HEK293T (cell line): ENCODE data around the gene PXDN.

Experiments
- CTCF ChIA-PET: fragments of 350-600 bp; formaldehyde crosslinking; extraction: SDS; loops from one replicate; lab custom pipeline; 2021; ENCODE audit warnings: antibody characterized with exemption, inconsistent platforms; lab: Yijun Ruan, JAX
- POLR2A ChIA-PET: fragments of 350-600 bp; formaldehyde crosslinking; extraction: SDS; loops from one replicate; lab custom pipeline; 2020; ENCODE audit warnings: antibody characterized with exemption, inconsistent platforms; lab: Yijun Ruan, JAX
- DNase-seq: peaks from one replicate; pipeline ENCODE4 v3.0.0; 2012; ENCODE audit warnings: mixed read lengths; ENCODE audit errors: extremely low spot score
- ARNT ChIP-seq: fragments of 450-650 bp; IDR thresholded peaks from 2 replicates; pipeline ENCODE4 v1.6.1; 2017; ENCODE audit warnings: mild to moderate bottlenecking
- BHLHE40 ChIP-seq: fragments of 450-650 bp; IDR thresholded peaks from 2 replicates; pipeline ENCODE4 v1.6.1; 2016; ENCODE audit warnings: mild to moderate bottlenecking, moderate library complexity, borderline replicate concordance
- CTBP1 ChIP-seq: fragments of 450-650 bp; IDR thresholded peaks from 2 replicates; pipeline ENCODE4 v1.6.1; 2016; ENCODE audit warnings: borderline replicate concordance
- ELF4 ChIP-seq: fragments of 450-650 bp; IDR thresholded peaks from 2 replicates; pipeline ENCODE4 v1.6.1; 2017; ENCODE audit warnings: antibody characterized with exemption
- FOXA1 ChIP-seq: fragments of 450-650 bp; IDR thresholded peaks from 2 replicates; pipeline ENCODE4 v1.6.1; 2016; ENCODE audit warnings: mild to moderate bottlenecking
- FOXK2 ChIP-seq: fragments of 450-650 bp; IDR thresholded peaks from 2 replicates; pipeline ENCODE4 v1.6.1; 2016; ENCODE audit warnings: mild to moderate bottlenecking
- FOXM1 ChIP-seq: fragments of 450-650 bp; IDR thresholded peaks from 2 replicates; pipeline ENCODE4 v1.6.1; 2017; ENCODE audit warnings: mild to moderate bottlenecking, borderline replicate concordance
- HDGF ChIP-seq: fragments of 450-650 bp; IDR thresholded peaks from 2 replicates; pipeline ENCODE4 v1.6.1; 2017; ENCODE audit warnings: antibody characterized with exemption, borderline replicate concordance
- L3MBTL2 ChIP-seq: fragments of 450-650 bp; conservative IDR thresholded peaks from 2 replicates; pipeline ENCODE4 v1.6.1; 2016; ENCODE audit warnings: mild to moderate bottlenecking
- LEF1 ChIP-seq: fragments of 450-650 bp; IDR thresholded peaks from 2 replicates; pipeline ENCODE4 v1.6.1; 2017; ENCODE audit warnings: mild to moderate bottlenecking, borderline replicate concordance
- NFRKB ChIP-seq: fragments of 450-650 bp; IDR thresholded peaks from 2 replicates; pipeline ENCODE4 v1.6.1; 2016; ENCODE audit warnings: mild to moderate bottlenecking, moderate library complexity
- SP1 ChIP-seq: fragments of 450-650 bp; IDR thresholded peaks from 2 replicates; pipeline ENCODE4 v1.6.1; 2017
- SUZ12 ChIP-seq: fragments of 450-650 bp; IDR thresholded peaks from 2 replicates; pipeline ENCODE4 v1.6.1; 2016; ENCODE audit warnings: mild to moderate bottlenecking
- TARDBP ChIP-seq: fragments of 450-650 bp; IDR thresholded peaks from 2 replicates; pipeline ENCODE4 v1.6.1; 2016
- ZNF384 ChIP-seq: fragments of 450-650 bp; IDR thresholded peaks from 2 replicates; pipeline ENCODE4 v1.6.1; 2016
- TF ChIP-seq, protein P1 (sequence below): fragments of 450-650 bp; IDR thresholded peaks from 2 replicates; pipeline ENCODE4 v1.6.1; 2016

The PXDN gene

DNA sequence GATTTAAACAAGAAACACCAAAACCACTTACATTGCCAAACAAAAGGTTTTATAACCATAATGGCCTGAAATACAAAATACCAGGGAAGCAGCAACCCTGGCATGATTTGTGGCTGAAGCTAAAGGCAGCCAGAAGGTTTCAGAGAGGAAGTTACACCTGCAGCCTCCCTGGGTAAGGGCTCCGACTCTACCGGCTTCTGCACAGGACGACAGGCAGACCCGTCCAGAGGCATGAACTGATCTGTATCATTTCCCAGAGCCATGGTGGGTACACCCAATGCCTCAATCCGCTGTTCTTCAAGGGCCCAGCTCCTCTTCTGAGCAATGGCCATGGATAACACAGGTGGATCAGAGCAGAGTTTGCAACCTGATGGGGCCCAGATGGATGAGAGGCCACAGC, 71.6 kb downstream of the PXDN start:
- POLR2A ChIA-PET = no interaction called here
- TF ChIP-seq FOXM1 (no peak), FOXA1 (no peak), FOXK2 (no peak), TARDBP (no peak), SUZ12 (no peak), ARNT (no peak), BHLHE40 (no peak), LEF1 (no peak), ZNF384 (no peak), SP1 (no peak), HDGF (no peak)
- TF ChIP-seq, protein P1, sequence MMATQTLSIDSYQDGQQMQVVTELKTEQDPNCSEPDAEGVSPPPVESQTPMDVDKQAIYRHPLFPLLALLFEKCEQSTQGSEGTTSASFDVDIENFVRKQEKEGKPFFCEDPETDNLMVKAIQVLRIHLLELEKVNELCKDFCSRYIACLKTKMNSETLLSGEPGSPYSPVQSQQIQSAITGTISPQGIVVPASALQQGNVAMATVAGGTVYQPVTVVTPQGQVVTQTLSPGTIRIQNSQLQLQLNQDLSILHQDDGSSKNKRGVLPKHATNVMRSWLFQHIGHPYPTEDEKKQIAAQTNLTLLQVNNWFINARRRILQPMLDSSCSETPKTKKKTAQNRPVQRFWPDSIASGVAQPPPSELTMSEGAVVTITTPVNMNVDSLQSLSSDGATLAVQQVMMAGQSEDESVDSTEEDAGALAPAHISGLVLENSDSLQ = no peak
- CTCF ChIA-PET = interaction anchor here (0.6 kb wide), 1 partner anchor 155 kb away, joined by 3 read pairs; no protein-coding TSS in a partner anchor
- DNase-seq = no peak

GRCh38 chr2:1671916-1672315, 72.4 kb downstream of the PXDN start:
- no peak for DNase-seq
- ChIA-PET CTCF (interaction anchor here (0.6 kb wide), 1 partner anchor 156 kb away, joined by 3 read pairs; no protein-coding TSS in a partner anchor), POLR2A (no interaction called here)
- TF ChIP-seq L3MBTL2 (no peak), FOXK2 (no peak), SUZ12 (no peak), ZNF384 (no peak), SP1 (no peak), FOXM1 (no peak), ARNT (no peak), NFRKB (no peak), LEF1 (no peak), CTBP1 (no peak), ELF4 (no peak), BHLHE40 (no peak)
- TF ChIP-seq, protein P1 = no peak

GRCh38 chr2:1670636-1671035, 73.7 kb downstream of the PXDN start:
- POLR2A ChIA-PET = no interaction called here
- CTCF ChIA-PET = no interaction called here
- no peak for DNase-seq
- TF ChIP-seq ZNF384 = no peak
- TF ChIP-seq, protein P1 = no peak
- TF ChIP-seq HDGF = no peak
- TF ChIP-seq LEF1 = no peak
- TF ChIP-seq ARNT = no peak
- no peak for TF ChIP-seq NFRKB
- no peak for TF ChIP-seq FOXK2
- TF ChIP-seq ELF4 = no peak
- TF ChIP-seq CTBP1 = no peak
- no peak for TF ChIP-seq BHLHE40
- no peak for TF ChIP-seq FOXM1
- no peak for TF ChIP-seq SP1
- no peak for TF ChIP-seq FOXA1
- no peak for TF ChIP-seq L3MBTL2
- no peak for TF ChIP-seq TARDBP
- TF ChIP-seq SUZ12 = no peak

DNA sequence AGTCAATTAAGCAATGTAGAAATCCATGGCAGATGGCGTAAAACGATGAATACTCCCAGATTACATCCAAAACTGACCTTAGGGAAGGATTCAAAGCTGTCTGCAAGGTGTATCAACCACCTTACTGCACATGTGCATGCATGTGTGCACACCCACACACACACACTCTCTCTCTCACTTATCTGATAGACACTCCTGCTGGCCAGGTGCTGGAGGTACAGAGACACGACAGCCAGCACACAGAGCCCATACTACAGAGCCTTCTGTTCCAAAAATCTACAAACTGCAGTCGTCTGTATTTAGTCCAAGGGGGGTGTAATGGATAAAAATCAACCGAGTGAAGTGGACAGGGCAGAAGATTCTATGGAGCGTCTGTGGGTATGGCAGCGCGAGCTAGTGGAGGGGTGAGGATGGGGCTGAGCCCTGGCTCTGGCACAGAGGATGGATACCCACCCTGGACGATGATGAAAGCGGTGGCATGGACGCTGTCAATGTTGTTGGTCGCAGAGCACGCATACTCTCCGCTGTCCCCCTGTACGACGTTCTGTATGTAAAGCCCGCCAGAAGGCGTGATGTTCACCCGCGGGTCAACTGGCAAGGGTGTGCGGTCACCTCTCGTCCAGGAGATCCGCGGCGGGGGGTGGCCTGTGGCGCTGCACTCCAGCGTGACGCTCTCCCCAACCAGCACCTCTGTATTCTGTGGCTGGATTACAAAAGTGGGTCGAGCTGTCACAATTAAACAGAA, 78.4 kb downstream of the PXDN start:
- TF ChIP-seq L3MBTL2 = no peak
- no peak for DNase-seq
- CTCF ChIA-PET = no interaction called here
- POLR2A ChIA-PET = no interaction called here

GRCh38 chr2:1664698-1665097, 79.6 kb downstream of the PXDN start:
- TF ChIP-seq, protein P1 = no peak
- TF ChIP-seq TARDBP (no peak), ARNT (no peak), HDGF (no peak)
- DNase-seq = no peak
- POLR2A ChIA-PET = no interaction called here
- CTCF ChIA-PET = no interaction called here

DNA sequence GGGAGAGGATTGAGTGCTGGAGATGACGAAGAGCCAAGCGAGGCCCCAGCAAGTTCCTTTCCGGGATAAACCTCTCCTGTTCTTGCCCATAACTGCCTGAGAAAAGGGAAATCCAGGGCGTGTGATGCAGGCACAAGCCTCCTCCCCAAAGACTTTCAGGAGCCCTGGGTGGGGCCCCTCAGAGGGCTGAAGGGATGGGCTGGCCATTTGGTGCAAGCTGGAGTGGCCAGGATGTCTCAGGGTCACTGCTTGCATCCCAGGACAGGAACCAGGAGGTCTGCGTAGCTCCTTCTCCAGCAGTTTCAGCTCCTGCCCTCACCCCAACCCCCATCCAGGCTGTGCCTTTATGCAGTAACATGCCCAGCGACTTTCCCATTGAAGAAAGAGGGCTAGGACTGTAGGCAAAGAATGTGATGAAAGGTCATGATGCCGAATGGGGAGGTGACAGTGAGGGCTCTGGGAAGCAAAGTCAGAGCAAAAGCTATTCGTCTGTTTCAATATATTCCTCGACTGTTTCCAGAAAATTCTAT, 80.2 kb downstream of the PXDN start:
- no peak for TF ChIP-seq ARNT
- TF ChIP-seq CTBP1 = no peak
- TF ChIP-seq ZNF384 = no peak
- TF ChIP-seq ELF4 = no peak
- no peak for TF ChIP-seq SP1
- no peak for TF ChIP-seq L3MBTL2
- no peak for TF ChIP-seq LEF1
- no peak for TF ChIP-seq TARDBP
- no peak for TF ChIP-seq FOXK2
- TF ChIP-seq NFRKB = no peak
- TF ChIP-seq, protein P1 = no peak
- TF ChIP-seq BHLHE40 = no peak
- no peak for TF ChIP-seq SUZ12
- no peak for TF ChIP-seq FOXM1
- TF ChIP-seq HDGF = no peak
- TF ChIP-seq FOXA1 = no peak
- CTCF ChIA-PET = no interaction called here
- POLR2A ChIA-PET = no interaction called here
- DNase-seq = no peak
